HG02840 (cell line): ENCODE results near the gene SLC12A4.
A peak's percentile ranks its signal among the peaks of the same experiment; 100 is the strongest.
"Not testable (repeated sequence)": the region's sequence is repeated elsewhere in the genome, so short reads cannot be mapped to it uniquely, and the experiment has no call there.

Experiments
- ATAC-seq: cut with Tn5 transposase; IDR thresholded peaks from one replicate; pipeline ENCODE4 v1.9.1; 2021; ENCODE audit warnings: mild to moderate bottlenecking, moderate library complexity, moderate number of reproducible peaks; ENCODE audit not compliant: unreplicated experiment, low FRiP score

SLC12A4 gene

GRCh38 chr16:67968400-67969253, at the start of gene SLC12A4:
Gene SLC12A4, minus strand, starts transcription at chr16:67968637. Its CDS starts 84 bp downstream, at chr16:67968553.
- peak; percentile 69 for ATAC-seq

- ATAC-seq: no peak
These were observed 47.2 kb upstream of the SLC12A4 start, which contains the start of gene DPEP2NB for GRCh38 chr16:68015681-68016080. Gene DPEP2NB, minus strand, starts transcription at chr16:68015911. Its CDS starts 141 bp downstream, at chr16:68015770.

- no peak for ATAC-seq
These were observed 45.0 kb upstream of the SLC12A4 start for GRCh38 chr16:68013440-68013839.

GRCh38 chr16:68009872-68010271, 41.4 kb upstream of the SLC12A4 start:
- ATAC-seq: not testable (repeated sequence)

GRCh38 chr16:68009157-68009735, 40.8 kb upstream of the SLC12A4 start:
- no peak for ATAC-seq

GRCh38 chr16:68005786-68006286, 37.4 kb upstream of the SLC12A4 start:
- ATAC-seq: no peak

GRCh38 chr16:68005211-68005610, 36.8 kb upstream of the SLC12A4 start:
- ATAC-seq: no peak

GRCh38 chr16:68003031-68003430, 34.6 kb upstream of the SLC12A4 start:
- no peak for ATAC-seq

GRCh38 chr16:68000450-68000849, 32.0 kb upstream of the SLC12A4 start:
- no peak for ATAC-seq

GRCh38 chr16:67999985-68000384, 31.5 kb upstream of the SLC12A4 start:
- ATAC-seq: no peak

- not testable (repeated sequence) for ATAC-seq
These were observed 30.6 kb upstream of the SLC12A4 start, which contains the start of gene DPEP2 for GRCh38 chr16:67998779-67999688. Gene DPEP2, minus strand, starts transcription at chr16:67999484. Its CDS starts 6,272 bp downstream, at chr16:67993212.

GRCh38 chr16:67998231-67998778, 29.9 kb upstream of the SLC12A4 start:
- not testable (repeated sequence) for ATAC-seq

- ATAC-seq: no peak
These were observed 28.2 kb upstream of the SLC12A4 start for GRCh38 chr16:67996666-67997065.

GRCh38 chr16:67995423-67995822, 27.0 kb upstream of the SLC12A4 start:
- no peak for ATAC-seq

- ATAC-seq: not testable (repeated sequence)
These were observed 25.6 kb upstream of the SLC12A4 start for GRCh38 chr16:67994040-67994408.

GRCh38 chr16:67993207-67994039, 25.0 kb upstream of the SLC12A4 start:
- ATAC-seq: peak; percentile 69

GRCh38 chr16:67992661-67993206, 24.3 kb upstream of the SLC12A4 start:
- ATAC-seq: no peak

GRCh38 chr16:67990018-67990386, 21.6 kb upstream of the SLC12A4 start:
- ATAC-seq: no peak
